HPDE6-E6E7 (cell line): ENCODE measurements around the gene CRISP2.
"Not testable (repeated sequence)": the region's sequence is repeated elsewhere in the genome, so short reads cannot be mapped to it uniquely, and the experiment has no call there.

ENCODE experiments used
- DNase-seq: peaks from one replicate; pipeline ENCODE4 v3.0.0; 2011; ENCODE audit warnings: missing footprints; ENCODE audit errors: extremely low spot score

CRISP2 gene, protein sequence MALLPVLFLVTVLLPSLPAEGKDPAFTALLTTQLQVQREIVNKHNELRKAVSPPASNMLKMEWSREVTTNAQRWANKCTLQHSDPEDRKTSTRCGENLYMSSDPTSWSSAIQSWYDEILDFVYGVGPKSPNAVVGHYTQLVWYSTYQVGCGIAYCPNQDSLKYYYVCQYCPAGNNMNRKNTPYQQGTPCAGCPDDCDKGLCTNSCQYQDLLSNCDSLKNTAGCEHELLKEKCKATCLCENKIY

DNA sequence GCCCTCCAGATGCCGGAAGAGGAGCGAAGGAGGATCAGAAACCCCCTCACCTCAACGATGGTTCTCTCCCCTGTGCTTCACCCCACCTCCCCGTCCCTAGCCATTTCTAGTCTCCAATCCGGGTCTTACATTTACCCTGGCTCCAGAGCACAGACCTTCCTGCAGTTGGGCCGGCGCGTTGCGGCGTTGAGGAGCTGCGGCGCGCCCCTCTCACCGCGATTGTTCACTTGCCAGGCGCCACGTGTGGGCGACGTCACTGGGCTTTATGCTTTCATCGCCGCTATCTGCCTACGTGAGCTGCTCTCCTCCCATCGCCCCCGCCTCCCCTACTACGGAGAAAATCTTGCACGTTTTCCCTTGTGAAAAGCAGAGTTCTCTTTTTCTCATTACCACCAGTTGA, at the start of gene CRISP2:
CRISP2 (minus strand) TSS at position 198 of the 400 bp plus-strand sequence. CDS start 4,347 bp downstream, outside the sequence.
- no peak for DNase-seq

DNA sequence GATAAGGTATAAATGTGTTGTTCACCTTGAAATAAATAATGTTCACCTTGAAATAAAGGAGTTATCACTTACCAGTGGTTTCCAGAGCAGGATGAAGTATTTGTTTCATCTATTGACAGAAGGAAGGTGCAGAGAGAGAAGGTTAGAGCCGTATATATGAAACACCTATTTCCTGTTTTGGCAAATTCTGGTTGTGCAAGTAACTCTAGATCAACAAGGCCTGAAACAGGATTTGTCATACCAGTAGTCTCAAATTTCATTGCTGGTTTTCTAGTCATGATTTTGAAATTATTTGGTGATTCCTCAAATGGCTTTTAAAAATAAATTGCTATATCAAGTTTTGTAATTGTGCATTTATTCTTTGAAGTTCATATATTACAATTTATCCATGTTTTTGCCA, 30.9 kb upstream of the CRISP2 start, which contains the start of gene CRISP3:
CRISP3 (minus strand) TSS at position 130 of the 400 bp plus-strand sequence; CDS start at position 109, 21 bp downstream.
- DNase-seq = peak; percentile 10

DNA sequence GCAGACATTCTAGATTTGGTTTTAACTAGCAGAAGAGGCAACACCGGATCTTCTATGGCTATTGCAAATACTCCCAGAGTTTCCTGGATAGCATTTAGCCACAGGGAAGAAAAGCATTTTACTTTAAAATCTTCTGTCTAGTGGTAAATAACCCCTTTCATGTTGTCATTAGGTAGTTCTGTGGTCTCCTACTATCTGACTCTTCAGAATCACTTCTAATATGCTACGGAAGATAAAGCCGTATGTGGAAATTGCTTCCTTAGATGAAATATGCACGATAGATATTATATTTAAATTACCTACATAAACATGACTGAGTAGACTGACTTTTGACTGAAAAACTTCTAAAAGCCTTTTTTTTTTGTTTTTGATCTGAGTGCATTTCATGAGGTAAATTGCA, 30.1 kb upstream of the CRISP2 start:
- DNase-seq = no peak

DNA sequence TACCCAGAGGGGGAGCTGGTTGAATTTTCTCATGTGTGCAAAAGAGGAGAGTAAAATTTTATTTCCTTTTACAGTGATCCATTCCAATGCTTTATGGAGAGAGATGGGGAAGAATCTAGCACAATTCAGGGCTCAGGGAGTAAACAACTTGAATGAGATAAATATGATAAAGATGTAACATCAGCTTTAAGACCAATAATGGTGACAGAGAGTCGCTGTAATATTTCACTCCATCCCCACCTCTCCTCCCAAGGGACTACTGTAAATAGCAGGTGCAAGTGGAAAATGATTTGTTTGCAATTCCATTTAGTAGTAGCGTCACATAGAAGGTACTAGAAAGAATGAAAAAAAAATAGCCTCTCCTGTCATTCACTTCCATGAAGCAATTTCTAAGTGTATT, 26.1 kb upstream of the CRISP2 start:
- DNase-seq = no peak

DNA sequence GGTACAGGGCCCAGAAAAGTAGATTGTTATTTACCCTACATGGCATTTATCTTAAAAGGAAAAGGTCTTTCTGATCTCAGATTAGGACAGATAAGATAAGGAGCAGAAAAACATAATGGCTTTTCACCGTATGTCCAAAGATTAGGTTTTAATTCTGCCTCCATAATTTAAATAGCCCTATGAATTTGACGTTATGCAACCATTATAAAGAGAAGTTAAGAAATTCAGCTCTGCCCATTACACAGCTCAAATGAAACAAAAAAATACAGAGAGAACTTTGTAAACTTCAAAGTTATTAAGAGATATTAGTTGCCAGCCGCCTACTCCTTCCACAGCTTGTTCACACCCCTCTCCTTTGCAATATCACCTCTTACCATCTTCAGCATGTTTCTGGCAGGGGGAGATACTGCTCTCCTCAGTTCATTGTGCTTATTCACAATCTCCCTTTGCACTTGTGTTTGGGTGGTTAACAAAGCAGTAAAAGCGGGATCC, 22.7 kb upstream of the CRISP2 start:
- no peak for DNase-seq

DNA sequence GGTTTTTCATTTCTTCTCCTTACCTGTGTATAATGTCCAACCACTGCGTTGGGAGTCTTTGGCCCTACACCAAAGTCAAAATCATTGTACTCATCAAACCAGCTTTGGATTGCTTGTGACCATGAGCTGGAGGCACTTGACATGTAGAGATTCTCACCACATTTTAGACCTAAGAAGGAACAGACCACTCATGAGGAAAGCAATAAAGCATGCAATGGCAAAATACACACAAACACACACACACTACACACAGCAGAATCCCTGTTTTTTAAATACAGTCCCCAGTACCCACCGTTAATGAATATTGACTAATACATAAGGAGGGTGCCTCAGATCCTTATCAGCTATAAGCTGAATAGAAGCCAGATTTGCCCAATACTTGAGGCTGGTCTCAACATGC, 20.3 kb upstream of the CRISP2 start:
- DNase-seq = no peak

DNA sequence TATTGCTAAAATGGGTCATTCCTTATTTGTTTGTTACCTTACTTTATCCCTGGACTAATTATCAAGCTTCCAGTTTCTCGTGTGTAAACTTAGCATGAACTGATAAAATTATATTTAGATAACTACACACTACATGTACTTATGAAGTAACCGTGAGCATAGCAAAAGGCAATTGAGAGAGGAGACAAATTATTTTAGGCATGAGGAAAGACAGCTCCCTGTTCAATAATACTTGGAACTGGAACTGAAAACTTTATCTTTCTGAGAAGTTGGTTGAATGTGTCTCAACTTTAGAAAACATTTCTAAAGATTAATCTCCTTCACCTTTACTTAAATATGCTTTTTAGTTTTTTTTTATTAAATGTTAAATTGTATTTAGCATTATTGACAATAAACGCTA, 19.4 kb upstream of the CRISP2 start:
- DNase-seq = no peak

DNA sequence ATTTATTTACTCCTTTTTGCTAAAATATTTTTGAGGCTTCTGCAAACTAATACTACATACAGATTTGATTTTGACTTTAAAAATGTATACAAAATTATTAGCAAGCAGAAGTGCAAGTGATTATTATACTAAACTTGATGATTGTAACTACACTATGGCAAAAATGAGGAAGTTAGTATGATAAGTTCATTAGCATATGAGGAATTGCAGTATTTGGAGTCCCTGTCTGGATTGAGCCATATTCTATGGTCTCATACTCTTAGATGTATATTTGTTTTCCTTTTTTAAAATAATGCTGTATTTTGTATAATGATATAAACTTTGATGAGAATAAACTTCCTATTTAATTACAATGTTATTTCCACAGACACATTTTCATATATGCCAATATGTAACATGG, 16.9 kb upstream of the CRISP2 start:
- no peak for DNase-seq

DNA sequence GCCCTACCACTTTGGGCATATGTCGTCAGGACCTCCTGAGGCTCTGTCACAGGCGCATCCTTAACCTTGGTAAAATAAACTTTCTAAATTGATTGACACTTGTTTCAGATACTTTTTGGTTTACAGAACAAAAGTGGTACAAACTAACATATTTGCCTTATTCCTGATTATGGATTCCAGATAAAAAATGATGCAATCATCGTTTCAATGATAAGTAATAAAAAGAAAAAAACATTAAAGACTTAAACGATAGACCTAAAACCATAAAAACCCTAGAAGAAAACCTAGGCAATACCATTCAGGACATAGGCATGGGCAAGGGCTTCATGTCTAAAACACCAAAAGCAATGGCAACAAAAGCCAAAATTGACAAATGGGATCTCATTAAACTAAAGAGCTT, 10.6 kb upstream of the CRISP2 start:
- DNase-seq = not testable (repeated sequence)

DNA sequence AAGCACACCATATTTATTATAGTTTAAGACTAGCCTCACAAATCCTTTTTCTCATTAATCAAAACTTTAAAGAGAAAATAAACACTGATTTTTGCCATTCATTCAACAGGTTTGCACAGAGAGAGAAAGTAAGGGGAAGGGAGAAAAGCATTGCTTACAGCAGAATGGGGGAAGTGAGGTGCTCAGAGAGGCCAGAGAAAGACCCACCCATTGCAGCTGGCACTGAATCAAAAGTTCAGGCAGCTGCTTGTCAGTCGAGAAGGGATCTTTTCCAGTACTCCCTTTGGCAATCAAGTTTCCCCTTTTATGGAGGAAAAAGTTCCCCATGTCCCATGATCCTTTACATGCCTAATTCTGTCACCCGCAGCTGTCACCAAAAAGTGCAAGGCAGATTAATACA, 8.0 kb upstream of the CRISP2 start:
- DNase-seq = no peak

DNA sequence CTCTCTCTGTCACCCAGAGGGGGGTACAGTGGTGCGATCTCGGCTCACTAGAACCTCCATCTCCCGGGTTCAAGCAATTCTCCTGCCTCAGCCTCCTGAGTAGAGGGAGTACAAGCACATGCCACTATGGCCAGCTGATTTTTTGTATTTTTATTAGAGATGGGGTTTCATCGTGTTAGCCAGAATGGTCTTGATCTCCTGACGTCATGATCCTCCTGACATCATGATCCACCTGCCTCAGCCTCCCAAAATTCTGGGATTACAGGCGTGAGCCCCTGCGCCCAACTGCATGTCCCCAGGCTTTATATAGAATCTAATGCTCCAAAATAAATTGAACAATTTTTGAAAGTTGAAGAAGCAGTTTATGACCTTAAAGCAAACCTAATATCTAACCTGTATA, 7.0 kb upstream of the CRISP2 start:
- no peak for DNase-seq

DNA sequence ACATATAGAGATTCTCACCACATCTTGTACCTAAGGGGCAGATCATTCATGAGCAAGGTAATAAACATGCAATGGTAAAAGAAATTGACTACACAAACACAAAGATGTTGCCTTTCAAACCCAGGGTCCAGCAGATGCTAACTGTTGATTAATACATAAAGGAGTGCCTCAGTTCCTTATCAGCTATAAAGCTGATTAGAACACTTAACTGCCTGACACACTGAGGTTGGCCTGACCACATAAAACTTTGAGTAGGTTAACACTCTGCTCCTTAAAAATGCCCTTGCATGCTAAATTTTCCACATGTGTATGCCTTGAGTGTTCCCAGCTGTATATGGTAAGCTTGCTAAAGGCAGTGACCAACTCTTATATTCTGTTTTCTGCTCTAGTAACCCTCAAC, 14.9 kb downstream of the CRISP2 start:
- no peak for DNase-seq

DNA sequence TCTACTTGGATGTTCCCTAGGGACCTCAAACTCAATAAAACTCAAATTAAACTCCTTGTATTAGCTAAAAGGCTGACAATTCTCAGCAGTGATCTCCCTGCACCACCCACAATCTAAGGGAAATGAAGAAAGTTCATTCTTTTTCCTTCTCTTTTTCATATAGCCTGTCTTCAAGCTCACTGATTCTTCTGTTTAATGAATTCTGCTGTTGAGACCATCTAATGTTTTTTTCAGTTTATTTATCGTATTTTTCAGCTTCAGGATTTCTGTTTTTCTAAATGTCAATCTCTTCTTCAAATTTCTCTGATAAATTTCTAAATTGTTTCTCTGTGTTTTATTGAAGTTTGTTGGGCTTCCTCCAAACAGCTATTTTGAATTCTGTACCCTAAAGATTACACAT, 19.8 kb downstream of the CRISP2 start:
- no peak for DNase-seq

DNA sequence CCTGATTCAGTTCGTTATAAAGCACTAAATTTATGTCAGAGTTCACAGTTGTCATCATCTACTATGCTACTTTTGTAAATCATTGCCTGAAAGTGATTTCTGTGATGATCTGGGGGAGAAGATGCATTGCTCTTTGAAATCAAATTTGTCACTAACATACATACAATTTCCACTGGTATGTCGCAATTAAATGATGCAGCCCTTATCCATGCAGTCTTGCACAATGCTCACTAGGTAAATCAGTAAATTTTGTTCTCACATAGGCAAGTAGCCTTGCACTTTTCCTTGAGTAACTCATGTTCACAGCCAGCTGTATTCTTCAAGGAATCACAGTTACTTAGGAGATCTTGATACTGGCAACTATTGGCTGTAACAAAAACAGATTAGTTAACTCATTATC, 20.8 kb downstream of the CRISP2 start:
- no peak for DNase-seq

DNA sequence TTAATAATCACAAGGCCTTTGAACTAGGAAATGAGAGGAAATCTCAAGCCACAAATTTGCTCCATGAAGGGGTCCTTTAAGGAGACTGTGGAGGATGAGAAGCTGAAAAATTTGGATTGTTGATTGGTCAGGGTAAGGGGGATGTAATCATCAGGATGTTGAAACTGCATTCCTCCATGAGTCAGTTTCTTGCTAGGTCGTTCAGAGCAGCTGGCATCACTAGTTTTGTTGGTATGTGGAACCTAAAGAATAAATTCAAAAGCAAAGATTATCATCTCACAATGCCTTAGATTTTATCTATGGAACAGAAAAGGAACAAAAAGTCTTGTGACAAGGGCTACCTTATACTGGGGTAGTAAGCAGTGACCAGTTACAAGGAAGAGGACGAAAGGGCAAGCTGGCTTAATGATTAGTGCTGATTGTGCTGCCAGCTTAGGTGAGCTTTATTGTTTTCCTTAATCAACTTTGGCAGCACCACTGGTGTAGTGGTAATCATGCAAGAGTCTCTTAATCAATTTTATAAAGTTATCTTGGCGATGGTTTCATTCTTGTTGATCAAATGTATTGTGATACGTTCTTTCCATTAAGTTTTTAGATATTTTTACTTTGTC, 36.6 kb downstream of the CRISP2 start:
- DNase-seq = no peak

DNA sequence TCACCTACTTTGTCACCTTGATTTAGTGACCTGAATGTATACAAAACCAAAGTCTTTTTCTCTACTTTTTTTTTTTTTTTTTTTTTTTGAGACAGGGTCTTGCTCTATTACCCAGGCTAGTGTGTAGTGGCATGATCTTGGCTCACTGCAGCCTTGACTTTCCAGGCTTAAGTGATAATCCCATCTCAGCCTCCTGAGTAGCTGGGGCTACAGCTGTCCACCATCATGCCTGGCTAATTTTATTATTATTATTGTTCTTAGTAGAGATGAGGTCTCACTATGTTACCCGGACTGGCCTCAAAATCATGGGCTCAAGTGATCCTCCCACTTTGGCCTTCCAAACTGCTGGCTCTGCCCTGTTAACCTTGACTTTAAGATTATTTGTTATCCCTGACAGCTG, 37.5 kb downstream of the CRISP2 start:
- DNase-seq = no peak

DNA sequence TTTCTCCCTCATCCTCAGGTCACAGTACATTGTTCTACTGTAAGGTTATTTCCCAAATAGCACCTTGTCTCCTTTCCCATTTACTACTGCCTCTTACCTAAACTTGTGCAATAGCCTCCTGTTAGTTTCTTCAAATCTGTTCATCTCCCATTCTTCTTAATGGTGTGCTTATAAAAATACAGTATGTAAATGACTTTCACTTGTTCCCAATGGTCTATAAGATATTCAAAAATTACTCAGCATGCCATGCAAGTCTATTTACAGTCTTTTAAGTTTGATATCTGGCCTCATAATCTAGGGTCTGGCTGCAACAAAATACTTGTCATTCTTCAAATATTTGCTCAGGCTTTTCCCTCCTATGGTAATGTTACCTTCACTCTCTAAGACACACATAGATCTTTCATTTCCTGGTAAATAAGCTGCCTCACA, 45.2 kb downstream of the CRISP2 start:
- no peak for DNase-seq

DNA sequence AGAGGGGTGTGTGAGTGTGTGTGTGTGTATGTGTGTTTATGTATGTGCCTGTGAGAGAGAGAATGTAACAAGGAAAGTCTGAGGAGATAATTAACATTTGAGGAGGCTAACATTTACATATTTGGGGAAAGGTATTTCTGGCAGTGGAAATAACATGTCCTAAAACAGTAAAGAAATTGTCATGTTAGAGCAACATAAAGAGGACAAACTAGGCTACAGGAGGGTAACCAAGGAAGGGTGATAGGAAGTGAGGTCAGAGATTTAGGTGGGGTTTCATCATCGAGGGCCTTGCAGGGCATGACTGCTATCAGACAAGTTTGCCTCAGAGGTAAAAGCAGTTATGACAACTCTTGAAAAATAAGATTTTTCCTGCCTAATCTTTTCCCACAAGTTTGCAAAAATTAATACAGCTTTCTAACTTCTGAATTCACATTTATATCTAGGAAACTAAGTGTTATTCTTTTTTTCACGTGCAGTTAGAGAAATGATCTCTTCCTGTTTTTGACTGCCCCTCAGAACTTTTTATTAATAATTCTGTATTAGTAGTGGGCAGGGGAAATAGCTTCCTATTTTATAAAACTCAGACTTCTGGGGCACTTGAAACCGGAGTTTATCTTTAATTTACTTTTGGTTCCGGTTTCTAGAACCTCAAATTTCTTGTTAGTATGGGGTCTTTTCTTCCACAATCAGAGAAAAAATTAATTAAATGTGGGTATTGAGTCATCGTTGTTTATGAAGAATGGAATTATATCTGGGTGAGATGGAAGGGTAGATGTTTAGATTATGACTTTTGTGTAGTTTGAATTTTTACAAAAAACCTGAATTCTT, 46.2 kb downstream of the CRISP2 start:
- no peak for DNase-seq

DNA sequence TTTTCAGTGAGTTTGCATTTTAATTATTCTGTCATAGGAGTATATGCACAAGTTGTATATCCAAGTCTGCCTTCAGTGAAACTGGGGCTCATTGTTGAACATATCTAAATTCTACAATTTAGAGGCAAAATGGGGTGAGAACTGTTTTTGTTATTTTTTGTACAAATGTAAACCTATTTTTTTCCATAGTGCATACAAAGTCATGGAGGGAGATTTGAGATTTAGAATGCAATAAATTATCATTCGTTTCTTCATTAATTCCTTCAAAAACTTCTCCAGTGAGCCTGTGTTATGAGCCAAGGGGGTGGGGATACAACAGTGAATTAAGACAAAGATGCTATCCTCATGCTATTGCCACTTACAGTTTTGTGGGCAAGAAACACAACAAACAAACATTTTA, 46.9 kb downstream of the CRISP2 start:
- no peak for DNase-seq

DNA sequence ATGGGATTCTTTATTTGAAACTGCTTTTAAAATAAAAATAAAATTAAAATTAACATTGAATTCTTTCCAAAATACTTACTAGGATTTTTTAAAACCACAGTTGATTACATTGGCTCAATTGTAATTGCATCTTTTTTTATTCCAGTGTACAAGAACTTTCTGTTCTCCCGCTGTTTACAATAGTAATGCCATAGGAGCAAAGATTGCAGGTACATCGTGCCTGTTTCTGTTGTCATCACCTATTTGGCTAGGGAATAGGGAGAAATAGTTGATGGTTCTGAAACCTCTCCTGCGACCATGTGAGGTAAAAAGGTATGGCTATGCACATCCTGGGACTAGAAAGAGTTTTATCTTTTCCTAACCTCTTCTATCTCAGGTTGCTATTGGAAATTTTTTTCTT, 48.5 kb downstream of the CRISP2 start:
- no peak for DNase-seq

DNA sequence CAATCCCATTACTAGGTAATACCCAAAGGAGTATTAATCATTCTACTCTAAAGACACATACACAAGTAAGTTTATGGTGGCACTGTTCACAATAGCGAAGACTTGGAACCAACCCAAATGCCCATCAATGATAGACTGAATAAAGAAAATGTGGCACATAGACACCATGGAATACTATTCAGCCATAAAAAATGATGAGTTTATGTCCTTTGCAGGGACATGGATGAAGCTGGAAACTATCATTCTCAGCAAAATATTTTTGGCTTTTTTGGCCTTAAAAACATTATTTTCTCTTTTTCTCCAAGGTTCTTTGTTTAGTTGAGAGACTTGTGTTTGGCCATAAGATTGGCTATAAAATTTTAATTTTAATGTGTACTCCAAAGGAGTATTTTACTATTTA, 49.3 kb downstream of the CRISP2 start:
- not testable (repeated sequence) for DNase-seq

DNA sequence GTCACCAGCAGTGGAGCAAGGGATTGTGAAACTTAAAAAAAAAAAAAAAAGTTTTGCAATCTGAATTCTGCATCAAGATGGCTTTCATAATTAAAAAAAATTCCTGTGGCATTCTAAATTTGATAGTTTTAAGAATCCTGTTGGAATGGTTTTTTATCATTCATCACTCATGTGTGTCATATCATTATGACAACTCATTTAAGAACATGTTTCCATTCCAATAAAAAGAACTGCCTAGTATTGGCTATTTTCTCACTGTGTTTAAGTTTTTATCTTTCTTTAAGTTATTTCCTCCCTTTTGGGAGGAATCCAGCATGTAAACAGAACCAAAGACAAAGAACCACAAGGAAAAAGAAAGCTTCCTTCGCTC, 50.5 kb downstream of the CRISP2 start:
- DNase-seq = no peak
